GM21528 (cell line): ENCODE results near the gene BACE1-AS.
"Not testable (repeated sequence)": the region's sequence is repeated elsewhere in the genome, so short reads cannot be mapped to it uniquely, and the experiment has no call there.

Experiments used
- ATAC-seq: cut with Tn5 transposase; IDR thresholded peaks from one replicate; pipeline ENCODE4 v1.9.1; 2021; ENCODE audit warnings: mild to moderate bottlenecking, moderate library complexity; ENCODE audit not compliant: unreplicated experiment, low FRiP score

Gene BACE1-AS

DNA sequence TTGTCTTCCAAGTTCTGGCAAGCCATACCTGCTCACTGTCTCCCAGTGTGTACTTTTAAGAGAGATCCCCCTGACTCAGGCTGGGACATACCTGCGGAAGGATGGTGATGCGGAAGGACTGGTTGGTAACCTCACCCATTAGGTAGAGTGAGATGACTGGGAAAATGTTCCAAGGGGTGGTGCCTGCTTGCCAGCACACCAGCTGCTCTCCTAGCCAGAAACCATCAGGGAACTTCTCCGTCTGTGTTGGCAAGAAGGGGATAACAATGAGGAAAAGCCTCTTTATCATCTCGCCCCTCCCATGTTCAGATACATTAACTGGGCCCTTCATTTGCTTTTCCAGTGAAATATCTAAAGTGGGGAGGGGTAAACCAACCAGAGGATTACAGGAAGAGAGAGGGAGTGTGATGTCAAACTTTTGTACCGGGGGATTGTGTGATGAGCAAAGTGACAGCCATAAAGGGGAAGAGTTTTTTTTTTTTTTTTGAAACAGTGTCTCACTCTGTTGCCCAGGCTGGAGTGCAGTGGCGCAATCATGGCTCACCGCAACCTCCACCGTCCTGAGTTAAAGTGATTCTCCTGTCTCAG is at the start of gene BACE1-AS:
Gene BACE1-AS (plus strand): TSS at position 538 of the 588 bp plus-strand sequence.
- no peak for ATAC-seq

DNA sequence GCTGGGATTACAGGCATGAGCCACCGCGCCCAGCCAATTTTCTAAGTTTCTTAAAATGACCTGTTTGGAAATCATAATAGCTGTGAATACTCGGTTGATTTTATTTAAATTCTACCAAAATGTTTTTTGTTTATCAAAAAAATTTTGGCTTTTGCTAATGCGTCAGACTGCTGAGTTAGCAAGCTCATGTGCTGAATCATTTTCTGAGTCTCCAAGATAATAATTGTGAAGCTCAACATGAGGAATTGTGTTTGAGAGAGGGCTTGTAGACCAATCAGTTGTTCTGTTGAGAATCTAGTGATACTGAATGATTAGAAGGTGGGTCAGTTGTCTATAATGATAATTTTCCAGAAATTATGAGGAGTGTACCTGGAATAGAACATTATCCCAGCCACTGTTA is 42.8 kb upstream of the BACE1-AS start:
- ATAC-seq: no peak

DNA sequence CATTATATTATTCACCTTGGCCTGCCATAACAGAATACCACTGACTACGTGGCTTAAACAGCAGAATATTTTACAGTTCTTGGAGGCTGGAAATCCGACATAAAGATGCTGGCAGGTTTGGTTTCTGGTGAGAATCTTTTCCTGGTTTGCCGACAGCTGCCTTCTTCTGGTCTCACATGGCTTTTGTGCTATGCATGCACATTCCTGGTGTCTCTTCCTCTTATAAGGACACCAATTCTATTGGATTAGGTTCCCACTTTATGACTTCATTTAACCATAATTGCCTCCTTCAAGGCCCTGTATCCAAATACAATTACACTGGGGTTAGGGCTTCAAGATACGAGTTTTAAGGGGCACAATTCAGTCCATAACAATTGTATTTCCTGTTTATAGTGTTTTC is 41.6 kb upstream of the BACE1-AS start:
- ATAC-seq: no peak

DNA sequence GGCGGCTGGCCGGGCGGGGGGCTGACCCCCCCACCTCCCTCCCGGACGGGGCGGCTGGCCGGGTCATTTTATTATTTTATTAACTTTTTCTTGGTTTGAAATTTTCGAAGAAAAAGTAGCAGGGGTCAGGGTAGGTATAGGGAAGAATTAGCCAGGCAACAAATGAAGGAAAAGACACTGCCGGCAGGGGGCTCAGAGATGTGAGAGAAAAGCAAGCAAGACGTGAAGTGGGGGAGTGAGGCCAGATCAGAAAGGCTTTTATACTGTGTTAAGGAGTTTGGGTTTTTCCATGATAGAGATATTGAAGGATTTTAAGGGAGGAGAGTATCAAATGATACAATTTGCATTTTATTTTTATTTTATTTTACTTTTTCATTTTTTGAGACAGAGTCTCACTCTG is 39.6 kb upstream of the BACE1-AS start:
- ATAC-seq: no peak

DNA sequence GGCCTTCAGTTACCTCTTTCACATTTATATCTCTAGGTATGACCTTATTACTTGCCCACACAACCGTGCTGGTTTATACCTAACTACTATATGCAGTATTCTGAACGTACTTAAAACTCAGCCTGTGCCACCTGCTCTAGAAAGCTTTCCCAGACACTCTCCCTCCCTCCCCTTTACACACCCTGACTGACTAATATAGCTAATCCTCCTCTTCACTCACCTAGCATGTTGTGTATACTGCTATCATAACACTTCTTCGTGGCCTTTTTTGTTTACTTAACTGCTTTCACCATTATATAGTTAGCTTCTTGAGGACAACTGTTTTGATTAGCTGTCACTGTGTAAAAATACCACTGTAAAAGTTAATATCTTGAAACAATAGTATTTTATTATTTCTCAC is 35.2 kb upstream of the BACE1-AS start:
- no peak for ATAC-seq

DNA sequence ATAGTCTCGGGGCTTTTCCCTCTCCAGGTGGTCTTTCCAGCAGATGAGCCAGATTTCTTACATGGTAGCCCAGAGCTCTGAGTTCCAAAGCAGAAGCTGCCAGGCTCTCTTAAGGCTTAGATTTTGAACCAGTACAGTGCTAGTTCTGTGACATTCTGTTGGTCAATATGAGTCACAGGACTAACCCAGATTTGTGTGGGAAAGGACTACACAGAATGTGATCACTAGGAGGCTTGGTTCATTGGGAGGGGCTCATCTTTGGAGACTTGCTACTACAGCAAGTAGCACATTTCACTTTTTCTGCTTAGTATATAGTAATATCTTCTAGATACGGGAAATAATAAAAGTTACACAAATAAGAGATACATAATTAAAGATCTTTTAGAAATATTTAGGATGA is 34.6 kb upstream of the BACE1-AS start:
- no peak for ATAC-seq

DNA sequence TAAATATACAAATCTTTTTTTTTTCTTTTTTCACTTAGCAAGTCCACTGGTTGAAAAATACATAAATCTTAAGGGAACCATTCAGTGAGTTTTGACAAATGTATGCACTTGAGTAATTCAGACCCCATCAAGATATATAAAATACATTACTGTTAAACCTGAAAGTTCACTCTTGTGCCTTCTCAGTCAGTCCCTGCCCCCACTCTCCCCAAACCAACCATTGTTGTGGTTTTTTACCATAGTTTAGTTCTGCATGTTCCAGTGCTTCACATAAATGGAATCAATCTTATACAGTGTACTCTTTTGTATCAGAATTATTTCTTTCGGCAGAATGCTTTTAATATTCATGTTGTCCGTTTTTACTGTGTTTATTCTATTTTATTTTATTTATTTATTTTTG is 32.6 kb upstream of the BACE1-AS start:
- no peak for ATAC-seq

DNA sequence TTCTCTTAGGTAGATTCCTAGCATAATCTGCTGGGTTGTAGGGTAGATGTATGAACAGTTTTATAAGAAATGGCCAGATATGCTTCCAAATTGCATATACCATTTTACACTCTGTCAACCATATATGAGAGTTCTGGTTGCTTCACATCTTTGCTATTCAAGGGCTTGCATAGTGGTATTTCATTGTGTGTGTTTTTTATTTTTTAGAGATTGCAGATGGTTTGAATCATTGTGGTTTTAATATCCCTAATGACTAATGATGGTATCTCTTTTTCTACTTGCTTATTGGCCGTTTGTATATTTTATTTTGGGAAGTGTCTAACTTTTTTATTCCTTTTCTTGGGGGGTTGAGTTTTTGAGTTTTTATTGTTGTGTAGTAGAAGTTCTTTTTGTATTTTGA is 31.7 kb upstream of the BACE1-AS start:
- no peak for ATAC-seq

DNA sequence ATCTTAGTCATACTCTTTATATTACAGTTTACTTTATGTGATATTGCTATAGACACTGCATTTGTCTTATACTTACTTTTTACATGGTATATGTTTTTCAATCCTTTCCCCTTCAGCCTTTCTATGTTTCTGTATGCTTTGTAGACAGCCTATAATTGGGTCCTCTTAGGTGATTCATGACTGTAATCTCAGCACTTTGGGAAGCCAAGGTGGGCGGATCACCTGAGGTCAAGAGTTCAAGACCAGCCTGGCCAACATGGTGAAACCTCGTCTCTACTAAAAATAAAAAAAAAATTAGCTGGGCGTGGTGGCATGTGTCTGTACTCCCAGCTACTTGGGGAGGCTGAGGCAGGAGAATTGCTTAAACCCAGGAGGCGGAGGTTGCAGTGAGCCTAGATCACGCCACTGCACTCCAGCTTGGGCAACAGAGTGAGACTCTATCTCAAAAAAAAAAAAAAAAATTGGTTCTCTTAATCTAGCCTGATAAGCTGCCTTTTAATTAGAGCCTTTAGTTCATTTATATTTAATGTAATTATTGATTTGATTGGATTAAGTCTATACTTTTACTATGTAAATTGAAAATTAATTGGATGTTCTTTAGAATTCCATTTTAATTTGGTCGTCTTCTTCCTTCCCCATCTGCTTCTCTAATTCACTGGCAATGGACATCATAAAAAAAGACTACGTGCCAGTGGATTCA is 26.4 kb upstream of the BACE1-AS start:
- not testable (repeated sequence) for ATAC-seq

DNA sequence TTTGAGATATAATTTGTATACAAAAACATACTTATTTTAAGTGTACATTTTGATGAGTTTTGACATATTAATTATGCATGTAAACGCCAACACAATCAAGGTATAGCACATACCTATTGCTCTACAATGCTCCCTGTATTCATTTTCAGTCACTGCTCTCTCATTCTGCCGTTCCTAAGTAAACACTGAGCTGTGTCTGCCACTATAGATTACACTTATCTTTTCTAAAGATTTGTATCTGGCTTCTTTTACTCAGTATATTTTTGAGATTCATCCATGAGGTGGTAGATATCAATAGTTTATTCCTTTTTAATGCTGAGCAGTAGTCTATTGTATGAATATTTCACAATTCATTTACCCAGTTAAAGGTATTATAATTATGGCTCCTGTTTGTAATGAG is 25.4 kb upstream of the BACE1-AS start:
- ATAC-seq: no peak

DNA sequence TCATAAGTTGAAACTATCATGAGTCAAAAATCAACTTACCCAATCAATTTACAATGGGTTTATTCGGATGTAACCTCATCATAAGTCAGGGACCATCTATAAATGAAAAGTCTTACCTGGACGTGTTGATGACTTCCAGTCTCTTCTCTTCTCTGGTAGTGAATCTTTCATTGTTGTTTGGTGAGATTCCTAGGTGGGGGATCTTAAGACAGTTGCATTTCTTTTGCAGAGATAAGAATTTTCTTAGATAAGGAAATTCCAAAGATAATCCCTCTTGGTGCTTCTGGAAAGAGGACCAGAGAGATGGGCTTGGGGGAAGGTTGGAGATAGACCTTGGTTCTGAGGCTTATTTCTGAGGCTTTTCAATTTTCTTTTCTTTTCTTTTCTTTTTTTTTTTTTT is 21.3 kb upstream of the BACE1-AS start:
- ATAC-seq: no peak

DNA sequence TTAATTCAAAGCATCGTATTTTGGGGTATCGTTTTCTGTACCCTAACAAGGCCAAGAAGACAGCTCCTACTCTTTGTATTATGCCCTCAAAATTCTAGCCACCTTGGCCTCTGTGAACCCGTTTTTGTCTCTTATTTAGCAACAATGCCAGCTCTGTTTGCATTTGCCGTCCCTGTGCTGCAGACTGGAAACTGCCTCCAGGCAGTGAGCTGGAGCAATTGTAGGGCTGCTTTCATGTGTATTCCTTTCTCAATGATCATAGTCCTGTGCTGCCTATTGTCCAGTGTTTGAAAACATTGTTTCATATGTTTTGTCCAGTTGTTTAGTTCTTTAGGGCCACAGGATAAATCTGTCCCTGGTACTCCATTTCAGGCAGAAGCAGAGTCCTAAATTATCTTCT is 19.9 kb upstream of the BACE1-AS start:
- ATAC-seq: no peak

DNA sequence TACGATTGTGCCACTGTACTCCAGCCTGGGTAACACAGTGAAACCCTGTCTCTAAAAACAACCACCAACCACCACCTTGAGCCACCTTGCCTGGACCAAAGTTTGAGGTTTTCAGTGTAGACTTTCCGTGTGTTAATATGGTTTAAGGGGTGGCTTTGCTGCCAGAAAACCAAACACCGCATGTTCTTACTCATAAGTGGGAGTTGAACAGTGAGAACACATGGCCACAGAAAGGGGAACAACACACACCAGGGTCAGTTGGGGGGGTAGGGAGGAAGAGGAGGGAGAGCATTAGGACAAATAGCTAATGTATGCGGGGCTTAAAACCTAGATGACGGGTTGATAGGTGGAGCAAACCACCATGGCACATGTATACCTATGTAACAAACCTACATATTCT is 19.0 kb upstream of the BACE1-AS start:
- not testable (repeated sequence) for ATAC-seq

DNA sequence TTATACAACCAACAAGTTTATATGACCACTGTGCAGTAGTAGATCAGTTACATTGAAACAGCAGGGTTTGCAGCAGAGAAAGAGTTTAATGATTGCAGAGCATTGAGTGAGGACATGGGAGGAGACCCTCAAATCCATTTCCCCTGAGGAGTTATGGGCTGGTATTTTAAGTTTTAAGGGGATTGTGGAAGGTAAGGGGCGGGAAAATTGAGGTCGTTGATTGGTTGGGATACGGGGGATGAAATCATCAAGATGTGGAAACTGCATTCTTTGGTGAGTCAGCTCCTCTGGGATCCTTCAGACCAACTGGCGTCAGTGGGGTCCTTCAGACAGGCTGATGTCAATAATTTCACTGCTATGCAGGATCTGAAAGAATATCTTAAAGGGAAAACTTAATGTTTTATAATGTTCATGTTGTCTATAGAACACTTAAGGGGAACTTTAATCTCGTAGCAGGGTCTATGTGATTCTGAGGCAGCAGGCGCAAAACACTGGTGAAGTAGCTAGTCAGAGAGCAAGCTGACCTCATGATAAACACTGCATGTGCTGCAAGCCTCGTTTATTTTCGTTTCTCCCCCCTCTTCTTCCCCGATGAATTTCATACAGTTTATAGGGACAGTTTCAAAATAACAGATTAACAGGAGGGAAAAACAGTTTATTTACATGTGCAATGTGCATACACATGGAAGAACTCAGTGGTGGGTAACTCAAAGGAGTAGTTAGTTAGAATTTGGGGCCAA is 17.4 kb upstream of the BACE1-AS start:
- no peak for ATAC-seq

DNA sequence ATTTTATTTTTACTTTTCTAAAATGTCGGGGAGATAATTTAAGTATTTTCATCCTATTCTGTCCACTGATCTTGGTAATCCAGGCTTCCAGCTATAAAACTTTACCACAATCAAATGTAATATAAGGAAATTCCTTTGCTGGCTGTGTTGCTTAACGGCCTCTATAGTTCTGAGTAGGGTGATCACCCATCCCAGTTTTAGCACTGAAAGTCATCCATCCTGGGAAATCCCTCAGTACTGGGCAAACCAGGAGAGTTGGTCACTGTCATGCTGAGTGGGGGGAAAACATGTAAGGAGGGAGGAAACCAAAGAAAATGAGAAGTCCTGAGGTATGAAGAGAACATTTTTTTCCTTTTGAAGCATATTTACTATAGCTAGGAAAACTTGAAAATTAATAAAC is 12.8 kb upstream of the BACE1-AS start:
- no peak for ATAC-seq

DNA sequence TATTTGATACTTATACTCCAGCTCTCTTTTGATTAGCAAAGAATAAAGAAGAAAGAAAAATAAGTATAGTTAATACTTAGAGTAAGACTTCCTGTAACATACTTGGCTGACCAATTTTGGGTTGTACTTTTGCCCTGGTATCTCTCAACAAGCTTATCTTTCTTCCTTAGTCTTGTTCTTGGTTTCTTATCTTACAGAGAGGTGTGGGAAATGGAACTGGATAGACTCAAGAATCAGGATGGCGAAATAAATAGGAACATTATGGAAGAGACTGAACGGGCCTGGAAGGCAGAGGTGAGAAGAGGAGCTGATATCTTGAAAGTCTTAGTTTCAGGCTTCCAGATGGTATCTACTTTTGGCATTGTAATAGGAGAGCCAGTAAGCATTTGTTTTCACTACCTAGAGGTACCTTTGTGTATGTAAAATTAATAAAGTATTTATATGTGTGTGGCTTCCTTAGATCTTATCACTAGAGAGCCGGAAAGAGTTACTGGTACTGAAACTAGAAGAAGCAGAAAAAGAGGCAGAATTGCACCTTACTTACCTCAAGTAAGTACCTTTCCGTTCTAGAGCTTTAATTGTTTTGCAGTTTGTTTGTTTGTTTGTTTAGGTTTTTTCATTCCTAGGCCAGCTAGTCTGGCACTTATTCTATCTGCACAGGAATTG is 11.3 kb upstream of the BACE1-AS start:
- no peak for ATAC-seq

DNA sequence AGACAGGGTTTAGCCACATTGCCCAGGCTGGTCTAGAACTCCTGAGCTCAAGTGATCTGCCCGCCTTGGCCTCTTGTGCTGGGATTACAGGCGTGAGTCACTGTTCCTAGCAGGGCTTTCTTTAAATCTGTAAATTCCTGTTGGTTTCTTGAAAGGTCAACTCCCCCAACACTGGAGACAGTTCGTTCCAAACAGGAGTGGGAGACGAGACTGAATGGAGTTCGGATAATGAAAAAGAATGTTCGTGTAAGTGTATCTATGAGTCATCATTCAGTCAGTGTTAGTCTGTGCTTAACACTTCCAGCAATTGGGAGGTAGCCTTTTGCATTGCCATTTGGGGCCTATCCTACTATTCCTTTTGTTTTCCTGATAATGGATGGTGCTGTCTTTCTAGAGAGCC is 10.0 kb upstream of the BACE1-AS start:
- no peak for ATAC-seq

DNA sequence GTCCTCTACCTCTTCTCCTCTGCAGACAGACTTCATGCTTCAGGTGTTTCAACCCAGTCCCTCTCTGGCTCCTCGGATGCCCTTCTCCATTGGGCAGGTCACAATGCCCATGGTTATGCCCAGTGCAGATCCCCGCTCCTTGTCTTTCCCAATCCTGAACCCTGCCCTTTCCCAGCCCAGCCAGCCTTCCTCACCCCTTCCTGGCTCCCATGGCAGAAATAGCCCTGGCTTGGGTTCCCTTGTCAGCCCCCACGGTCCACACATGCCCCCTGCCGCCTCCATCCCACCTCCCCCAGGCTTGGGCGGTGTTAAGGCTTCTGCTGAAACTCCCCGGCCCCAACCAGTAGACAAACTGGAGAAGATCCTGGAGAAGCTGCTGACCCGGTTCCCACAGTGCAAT is 9.3 kb upstream of the BACE1-AS start:
- no peak for ATAC-seq

DNA sequence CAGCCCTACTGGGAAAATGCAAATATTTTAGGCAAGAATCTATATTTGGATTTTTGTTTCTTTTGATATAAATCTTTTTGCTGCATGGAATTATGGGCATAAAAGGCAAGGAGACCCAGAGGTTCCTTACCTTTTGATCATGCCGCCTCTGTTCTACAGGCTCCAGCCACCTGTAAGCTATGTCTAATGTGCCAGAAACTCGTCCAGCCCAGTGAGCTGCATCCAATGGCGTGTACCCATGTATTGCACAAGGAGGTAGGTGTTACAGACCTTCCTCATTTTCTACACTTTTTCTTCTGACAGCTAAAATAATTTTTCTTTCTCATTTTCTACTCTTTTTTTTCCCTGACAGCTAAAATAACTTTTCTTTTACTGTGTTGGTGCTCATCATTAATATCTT is 8.2 kb upstream of the BACE1-AS start:
- no peak for ATAC-seq

DNA sequence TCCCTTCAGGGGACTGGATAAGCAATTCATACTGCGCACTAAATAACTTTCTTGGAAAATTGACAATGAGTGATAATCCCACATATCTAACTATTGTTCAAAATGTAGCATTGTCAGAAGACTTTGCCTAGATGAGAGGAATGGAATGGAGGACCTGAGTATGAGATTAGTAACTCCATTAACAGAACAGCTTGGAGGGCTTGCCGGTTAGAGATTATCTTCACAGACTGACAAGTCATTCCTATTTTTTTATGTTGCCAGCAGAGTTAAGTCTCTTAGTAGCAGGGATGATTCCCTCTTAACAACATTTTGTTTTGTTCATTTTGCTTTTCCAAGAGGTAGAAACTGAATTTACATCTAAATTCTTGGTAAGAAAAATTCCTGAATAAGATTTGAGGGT is 7.1 kb upstream of the BACE1-AS start:
- ATAC-seq: no peak

DNA sequence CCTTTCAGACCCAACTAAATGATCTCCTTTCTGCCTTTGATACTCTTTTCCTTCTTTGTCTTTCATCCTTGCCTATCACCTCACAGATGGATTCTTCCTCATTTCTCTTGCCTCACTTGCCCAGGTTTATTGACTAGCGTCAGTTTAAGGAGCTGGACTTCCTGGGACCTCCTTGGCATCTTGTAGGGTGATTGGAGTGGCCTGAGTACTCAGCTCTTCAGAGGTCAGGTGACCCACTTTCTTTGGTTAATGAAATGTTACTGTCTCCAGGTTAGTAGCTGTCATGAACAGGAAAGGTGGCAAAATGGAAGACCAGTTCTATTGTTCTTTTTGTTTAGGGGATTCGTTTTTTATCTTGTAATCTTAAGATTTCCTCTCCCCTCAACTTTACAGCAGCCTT is 4.6 kb upstream of the BACE1-AS start:
- ATAC-seq: no peak
